ENCODE measurements around the gene PLCH1.

PLCH1 gene

GRCh38 chr3:155682426-155683343 is 62.2 kb downstream of the PLCH1 start:
- DNase-seq = no peak

DNA sequence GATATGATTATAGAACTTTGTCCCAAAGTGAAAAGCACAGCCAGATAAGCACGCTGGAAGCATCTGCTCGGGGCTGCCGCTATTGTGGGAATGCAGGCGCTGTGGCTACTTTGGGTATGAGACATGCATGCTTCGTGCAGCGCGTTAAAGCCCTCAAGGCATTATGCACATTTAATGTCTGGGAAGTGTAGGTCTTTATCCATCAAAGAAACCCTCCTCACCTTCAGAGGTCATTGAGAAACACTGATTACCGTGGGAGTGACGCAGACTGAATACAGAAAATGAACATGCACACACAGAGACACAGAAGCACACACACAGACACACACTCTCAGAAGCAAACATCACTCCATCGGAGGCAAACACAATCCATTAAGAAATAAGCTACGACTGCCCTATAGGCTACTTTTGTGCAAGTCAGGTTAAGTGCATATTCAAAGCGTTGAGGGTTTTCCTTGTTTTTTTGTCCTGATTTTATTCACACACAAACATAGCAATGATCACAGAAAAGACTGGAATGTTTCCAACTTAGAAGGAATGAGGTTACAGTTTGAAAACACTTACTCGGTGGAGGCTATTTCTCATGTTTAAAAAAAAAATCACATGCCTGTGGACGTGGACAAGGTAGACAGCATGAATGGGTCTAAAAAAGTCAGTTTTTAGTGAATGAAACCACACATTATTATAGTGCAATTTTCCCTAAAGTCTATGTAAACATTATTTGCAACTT is 68.5 kb downstream of the PLCH1 start:
- DNase-seq = no peak

DNA sequence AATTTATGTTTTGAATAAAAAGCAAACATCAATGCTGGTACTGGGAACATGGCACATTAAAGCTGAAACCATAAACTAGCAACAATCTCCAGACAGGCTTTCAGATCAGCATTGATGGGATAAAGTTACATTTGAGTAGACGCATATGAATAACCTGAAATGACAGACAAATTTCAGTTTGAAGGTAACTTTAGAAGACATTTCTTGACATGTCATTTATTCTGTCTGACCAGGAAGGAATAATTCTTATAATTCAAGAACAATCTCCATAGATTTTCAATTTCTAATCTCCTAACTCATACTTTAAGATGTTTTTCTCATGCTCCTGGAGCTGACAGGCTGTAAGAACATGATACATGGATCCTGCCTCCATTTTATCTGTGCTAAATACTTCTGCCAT is 69.8 kb downstream of the PLCH1 start:
- no peak for DNase-seq

DNA sequence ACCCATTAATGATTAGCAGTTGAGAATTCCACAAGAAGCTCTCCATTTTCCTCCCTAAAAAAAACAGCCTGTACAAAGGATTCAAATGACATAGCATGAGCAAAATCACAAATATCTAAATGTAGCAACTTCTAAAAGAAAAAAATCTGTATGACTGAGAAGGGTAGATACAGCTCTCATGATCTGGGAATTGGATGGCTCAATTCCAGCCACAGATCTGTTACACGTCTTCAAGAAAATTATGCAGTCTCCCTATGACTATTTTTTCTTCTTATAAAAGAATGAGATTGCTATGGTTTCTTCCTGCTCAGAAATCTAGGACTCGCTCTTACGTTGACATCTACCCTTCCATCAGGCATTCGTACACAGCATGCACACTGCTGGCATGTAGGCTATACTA is 71.5 kb downstream of the PLCH1 start:
- no peak for DNase-seq

- no peak for DNase-seq
Observed at GRCh38 chr3:155670335-155670734, 74.5 kb downstream of the PLCH1 start.

DNA sequence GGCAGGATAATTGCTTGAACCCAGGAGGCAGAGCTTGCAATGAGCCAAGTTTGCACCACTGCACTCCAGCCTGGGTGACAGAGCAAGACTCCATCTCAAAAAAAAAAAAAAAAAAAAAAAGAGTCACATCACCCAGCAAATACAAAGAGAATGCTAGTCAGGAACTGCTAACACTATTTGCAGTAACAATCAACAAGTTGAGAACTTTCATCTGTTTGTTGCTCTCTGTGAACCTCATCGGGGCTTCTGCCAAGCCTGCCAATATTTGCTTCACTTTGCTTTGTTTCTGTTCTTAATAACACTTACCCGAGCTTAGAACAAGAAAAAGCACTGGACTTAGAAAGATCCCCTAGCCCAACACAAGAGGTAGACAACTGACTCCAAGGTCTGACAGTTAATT is 76.9 kb downstream of the PLCH1 start:
- DNase-seq = no peak

GRCh38 chr3:155664925-155665695 is 79.8 kb downstream of the PLCH1 start:
- DNase-seq = no peak

GRCh38 chr3:155663467-155664212 is 81.2 kb downstream of the PLCH1 start:
- no peak for DNase-seq

DNA sequence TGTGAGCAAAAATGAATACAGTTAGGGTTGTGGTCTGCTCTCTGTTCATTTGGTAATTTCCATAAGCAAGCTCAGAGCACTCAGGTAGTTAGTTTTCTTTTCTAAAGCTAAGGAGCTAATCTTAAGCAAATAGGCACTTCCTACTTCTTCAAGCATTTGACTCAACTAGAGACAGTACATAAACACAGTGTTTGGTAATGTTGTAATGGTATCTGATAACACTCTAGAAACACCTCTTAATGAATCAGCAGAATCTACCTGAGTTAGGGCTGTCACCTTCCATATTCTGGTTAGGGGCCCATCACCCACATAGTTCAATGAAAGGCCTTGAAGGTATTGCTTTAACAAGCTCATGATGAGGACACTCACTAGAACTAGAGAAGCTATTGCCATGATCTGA is 83.1 kb downstream of the PLCH1 start:
- no peak for DNase-seq

DNA sequence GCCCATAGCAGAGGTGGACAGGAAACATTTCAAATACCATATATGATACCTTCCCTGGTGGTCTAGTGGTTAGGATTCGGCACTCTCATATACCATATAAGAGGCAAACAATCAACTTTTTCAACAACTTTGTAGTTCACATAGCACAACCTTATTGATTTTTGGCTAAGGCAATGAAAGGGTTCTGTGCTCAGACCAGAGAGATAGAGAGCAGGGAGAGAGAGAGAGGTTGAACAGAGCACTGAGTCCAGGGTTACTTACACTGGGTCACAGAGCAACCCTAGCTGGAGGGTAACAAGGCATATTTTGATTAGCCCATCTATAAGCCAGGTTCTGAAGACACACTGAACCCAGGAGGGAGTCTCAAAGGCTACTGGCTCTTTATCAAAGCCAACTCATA is 83.8 kb downstream of the PLCH1 start:
- DNase-seq = no peak

DNA sequence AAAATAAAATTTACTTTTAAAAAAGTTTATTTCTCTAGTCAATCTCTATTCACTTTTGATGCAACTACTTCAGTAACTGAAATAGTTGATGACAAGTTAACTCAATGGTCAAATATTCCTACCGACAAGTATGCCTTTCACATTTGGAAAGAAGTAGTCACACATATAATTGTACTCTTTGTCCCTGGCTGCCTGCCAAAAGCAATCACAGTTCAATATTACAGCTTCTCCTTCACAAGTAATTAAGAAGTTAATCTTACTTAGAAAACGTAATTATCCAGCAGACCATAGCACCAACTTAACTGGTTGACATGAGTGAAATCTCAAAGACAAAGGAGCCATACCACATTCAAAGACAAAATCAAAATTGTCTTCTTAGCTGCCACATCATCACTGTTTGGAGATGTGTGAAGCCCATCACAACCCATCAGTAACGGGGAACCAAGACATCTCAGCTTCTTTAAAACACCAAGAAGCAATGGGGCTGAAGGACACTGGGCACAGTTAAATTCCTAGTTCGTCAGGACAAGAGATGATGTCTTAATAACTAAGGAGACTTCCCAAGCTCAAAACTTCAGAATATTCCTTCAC is 86.1 kb downstream of the PLCH1 start:
- DNase-seq = no peak

GRCh38 chr3:155658006-155658405 is 86.9 kb downstream of the PLCH1 start:
- DNase-seq = no peak

DNA sequence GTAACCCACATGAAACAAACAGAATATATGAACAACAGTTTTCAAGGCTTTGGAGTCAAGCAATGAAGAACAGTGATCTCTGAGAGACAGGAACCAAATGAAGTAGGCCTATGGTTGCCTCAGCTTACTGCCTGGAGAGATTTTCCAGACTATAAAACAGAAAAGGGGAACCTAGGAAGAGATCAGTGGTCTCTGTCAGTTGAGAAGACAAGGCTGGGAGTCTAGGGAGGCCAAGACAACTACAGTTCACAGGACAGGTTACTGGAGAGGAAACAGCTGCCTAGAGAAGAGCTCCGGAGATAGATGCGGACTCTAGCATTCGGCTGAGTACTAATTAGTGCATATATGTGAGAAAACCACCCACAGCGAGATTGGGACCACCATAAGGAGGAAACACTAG is 87.7 kb downstream of the PLCH1 start:
- DNase-seq = no peak

DNA sequence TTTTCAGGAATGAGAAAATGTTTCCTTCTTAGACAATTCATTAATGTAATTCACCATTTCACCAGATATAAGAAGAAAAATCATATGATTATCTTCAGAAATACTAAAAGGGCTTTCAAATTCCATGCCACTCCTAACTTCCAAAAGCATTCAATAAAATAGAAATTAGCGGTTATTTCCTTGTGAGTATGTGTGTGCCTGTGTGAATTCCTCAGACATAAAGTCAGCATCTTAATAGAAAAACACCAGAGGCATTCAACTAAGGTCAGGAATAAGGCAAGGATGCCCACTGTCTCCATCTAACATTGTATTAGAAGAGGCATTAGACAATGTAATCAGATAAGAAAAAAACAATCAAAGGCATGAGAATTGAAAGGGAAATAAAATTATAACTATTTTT is 88.4 kb downstream of the PLCH1 start:
- no peak for DNase-seq

- no peak for DNase-seq
Observed at GRCh38 chr3:155651489-155652218, 93.2 kb downstream of the PLCH1 start.

GRCh38 chr3:155648013-155648591 is 96.8 kb downstream of the PLCH1 start:
- DNase-seq = no peak

GRCh38 chr3:155647206-155647605 is 97.7 kb downstream of the PLCH1 start:
- DNase-seq = no peak

- DNase-seq = no peak
Observed at GRCh38 chr3:155646669-155647068, 98.2 kb downstream of the PLCH1 start.

GRCh38 chr3:155646128-155646527 is 98.7 kb downstream of the PLCH1 start:
- DNase-seq = no peak

DNA sequence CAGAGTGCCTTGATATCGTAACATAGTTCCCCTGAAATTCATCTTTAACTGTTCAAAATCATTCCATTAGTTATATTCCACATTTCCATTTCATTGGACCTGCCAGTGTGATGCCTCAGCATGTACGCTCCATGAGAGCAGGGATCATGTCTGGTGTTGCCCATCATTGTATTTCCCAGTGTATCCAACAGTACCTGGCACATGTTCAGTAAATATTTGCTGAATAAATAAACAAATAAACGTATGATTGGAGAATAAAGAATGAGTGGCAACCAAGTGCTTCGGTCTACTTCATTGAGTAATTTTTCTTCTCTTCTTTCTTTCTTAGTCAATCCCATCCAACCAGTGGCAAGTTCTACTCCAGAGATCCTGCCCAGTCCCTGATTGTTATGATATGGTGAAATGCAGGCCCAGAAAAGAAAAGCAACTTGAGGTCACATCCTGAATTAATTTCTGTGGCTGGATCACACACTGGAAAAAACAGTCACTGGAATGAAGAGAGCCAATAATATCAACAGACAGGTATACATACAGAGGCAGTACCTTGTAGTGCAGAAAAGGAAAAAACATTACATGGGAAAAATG is 101.2 kb downstream of the PLCH1 start:
- DNase-seq = no peak

DNA sequence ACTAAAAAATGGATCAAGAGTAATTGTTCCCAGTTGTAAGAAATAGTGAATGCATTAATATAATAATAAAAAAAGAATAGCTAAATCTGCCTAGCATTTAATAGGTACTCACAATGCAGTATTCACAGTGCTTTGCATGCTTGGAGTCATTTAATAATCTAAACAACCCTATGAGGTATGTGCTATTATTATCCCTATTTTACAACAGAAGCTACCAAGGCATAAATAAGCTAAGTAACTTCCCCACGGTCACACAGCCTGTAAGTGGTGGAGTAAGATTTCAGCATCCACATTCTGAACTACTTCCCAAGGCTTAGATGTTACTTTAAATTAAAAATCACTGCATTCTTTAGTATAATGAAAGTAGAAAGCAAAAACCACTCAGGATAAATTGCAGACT is 102.9 kb downstream of the PLCH1 start:
- DNase-seq = no peak
